ELF-1 (cell line): ENCODE measurements around the gene MAB21L4.

Experiments
- DNase-seq: peaks from one replicate; pipeline ENCODE4 v3.0.0-alpha.2; 2016; ENCODE audit warnings: low read depth, low spot score

MAB21L4 gene

DNA sequence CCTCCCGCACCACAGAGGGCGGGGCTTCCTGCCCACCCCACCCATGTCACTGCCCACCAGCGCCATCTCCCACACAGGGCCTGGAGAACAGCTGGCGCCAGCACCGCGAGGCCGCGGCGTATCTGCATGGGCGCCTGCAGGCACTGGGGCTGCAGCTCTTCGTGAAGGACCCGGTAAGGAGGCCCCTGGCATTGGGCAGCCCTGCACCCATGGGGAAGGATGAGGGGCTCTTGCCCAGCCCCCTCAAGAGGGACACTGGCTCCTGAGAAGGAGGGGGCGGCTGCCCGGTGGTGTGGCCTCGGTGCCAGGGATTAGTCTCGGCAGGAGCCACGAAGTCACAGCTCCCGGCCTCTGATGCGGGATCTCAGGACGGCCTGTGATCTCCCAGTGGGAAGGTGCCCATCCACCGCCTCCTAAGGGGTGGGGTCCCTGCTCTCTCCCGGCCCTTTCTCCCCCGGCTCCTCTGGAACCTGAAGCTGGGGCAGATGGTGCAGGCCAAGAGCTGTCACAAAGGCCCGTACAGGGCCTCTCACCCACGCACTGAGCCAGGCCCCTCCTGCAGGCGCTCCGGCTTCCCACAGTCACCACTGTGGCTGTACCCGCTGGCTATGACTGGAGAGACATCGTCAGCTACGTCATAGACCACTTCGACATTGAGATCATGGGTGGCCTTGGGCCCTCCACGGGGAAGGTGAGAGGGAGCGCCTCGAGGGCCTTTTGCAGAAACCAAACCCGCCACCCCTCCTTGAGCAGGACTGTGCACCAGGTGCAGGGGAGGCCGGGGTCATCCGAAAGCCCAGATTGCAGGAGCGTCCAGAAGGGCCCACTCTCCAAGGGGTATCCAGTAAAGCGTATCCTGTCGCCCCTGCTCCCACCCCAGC is 18.3 kb downstream of the MAB21L4 start:
- DNase-seq, result no peak

DNA sequence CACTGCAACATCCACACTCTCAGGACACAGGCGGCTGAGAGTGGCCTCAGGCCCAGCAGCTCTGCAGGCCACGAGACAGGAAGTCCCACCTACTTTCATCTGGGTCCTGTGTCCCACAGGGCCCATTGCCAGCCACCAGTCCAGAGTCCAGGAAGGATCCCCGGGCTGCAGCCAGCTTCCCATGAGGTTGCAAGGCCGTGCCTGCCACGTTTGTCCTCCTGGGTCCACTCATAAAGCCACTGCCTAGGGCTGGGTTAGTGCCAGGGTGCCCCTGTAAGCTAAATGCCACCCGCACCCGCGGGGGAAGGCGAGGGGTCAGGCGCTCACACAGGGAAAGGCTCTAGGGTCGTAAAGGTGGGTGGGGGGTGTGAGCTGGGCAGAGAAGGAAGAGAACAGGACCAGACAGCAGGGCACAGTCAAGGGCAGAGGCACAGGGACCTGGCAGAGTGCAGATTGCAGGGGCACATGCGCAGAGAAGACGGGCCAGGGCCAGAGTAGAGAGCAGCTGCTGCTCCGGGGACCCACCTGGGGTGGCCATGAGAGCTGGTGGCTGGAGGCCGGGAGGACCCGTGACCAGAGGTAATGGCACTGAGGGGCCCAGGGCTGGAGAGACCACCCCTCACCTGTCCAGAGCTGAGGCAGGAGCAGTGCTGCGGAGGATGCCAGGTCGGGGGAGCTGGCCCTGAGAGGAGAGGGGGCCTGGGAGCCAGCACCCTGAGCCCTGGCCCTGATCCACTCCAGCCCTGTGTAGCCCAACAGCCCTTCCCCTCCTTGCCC is 19.3 kb downstream of the MAB21L4 start:
- DNase-seq, result no peak

DNA sequence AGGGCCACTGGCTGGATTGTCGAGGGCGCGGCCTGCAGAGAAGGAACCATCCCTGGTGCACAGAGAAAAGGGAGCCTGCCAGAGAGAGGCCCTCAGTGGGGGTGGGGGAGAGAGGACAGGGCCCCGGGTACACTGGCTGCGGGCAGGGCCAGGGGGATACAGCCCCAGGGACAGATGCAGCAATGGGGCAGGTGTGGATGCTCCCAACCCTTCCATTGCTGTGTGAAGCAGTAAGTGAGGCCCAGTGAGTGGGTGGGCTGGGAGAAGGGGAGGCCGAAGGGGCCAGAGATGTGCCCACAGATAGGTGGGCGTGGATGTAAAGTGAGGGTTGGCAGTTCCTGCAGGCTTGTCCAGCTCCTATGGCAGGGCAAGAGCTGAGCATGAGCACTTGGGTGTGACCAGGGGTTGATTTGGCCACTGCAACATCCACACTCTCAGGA is 19.9 kb downstream of the MAB21L4 start:
- DNase-seq, result no peak

DNA sequence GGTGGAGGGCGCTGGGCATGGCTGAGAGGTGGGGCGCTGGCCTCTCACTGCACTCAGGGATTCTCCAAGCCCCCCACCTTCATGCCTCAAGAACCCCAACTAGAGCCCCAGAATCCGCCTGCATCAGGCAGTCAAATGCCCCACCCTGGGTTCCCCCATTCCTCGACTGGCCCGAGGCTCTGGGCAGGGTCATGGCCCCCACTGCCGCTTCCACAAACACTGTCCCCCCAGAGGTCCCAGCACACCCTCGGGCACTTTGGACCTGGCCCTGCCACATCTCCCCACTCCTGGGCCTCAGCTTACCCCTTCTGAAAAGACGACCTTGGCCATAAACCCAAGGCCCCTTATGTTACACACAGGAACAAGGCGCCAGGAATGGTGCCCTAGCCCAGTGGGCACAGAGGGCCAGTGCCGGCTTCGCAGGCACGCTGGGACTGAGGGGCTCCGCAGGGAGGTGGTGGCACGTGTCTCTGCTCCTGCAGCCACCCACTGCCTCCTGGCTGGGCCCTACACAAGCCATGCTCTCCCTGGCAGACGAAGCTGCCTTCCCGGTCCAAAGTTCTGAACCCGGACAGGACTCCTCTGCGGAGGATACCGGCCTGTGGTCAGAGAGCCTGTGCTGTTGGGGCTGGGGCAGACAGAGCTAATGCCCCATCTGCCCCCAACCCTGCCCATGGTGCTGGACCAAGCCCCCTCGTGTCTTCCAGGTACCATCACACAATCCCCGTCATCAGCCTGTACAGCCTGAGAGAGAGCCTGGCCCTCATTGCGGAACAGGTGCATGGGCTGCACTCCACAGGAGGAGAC is 20.5 kb downstream of the MAB21L4 start:
- no peak for DNase-seq

DNA sequence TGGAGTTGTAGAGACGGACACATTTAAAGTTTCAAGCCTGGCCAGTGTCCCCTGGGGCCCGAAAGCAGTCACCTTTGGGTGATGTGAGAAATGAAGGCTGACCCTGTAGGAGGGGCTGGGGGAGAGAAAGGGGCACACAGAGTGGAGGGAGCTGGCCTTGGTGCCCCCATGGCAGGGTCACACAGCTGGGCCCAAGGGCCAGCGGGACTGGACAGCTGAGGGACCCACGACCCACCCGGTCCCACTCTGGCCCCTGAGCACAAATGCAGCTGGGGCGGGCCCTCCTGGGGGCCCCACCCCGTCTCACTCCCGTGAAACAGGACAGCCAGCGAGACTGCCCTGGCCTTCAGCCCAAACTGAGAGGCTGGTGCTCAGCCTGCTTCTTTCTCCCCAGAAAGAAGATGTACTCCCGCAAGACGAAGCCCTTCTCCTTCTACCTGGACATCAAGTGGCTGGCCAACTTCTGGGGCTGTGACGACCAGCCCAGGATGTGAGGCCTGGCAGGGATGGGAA is 21.2 kb downstream of the MAB21L4 start:
- no peak for DNase-seq

DNA sequence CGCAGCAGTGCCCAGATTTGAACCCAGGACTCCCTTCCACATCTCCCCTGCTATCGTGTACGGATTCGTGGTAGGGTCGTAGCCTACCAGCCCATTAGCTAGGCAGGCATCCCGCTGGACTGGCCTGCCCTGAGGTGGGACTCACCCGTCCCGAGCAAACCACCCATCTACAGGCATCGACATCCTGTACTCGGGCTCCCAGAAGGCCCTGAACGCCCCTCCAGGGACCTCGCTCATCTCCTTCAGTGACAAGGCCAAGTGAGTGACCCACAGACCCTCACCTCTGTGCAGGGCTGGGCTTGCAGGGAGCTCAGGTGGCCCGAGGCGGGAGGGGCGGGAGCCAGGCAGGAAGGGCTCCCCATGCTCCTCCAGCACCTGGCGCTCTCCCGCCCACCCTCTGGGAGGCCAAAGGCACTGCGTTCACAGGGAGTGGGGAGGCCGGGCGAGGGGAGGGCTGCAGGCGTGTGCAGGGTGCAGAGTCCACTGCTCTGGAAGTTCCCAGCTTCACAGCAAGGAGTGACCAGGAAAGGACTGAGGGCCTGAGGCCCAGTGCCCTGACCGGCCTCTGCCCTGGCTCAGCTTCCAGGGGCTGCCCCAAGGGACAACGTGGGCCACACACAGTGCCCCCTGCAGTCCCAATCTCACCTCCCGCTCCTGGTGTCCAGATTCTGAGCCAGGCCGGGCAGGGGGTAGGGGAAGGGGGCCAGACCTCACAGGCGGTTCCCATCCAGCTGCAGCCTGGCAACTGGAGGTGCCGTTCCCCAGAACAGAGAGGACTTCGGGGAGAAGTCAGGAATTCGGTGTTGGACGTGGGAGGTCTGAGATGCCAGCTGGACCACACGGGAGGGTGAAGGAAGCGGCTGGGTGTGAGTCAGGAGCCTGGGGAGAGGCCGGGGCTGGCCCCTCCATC is 21.9 kb downstream of the MAB21L4 start:
- DNase-seq, result no peak

DNA sequence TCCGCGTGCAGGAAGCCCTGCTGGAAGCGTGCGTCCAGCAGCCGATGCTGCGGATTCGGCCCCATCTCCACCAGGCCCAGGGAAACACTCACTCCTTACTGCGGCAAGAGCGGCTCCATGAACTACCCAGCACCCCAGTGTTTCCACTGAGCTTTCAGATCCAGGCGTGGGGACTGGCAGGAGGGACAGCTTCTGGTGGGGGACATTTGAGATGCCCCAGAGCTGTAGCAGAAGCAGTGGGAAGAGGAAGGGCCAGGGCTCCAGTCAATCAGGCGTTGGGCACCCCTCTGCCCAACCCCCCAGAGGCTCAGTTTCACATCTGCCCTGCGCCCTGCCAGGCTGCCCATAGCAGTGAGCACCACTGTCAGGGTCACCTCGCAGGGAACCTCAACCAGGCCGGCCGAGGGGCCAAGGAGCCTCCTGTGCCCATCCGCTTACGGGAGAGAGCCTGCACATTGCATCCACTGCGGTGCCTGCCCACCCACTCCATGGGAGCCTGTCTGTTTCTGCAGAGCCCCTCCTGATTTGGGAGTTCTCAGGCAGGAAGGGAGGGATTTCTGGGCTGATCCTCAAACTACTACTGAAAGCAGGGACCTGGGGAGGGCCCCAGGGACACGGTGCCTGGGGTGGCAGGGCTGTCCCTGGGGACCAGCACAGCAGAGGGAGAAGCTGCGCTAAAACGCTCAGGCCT is 22.7 kb downstream of the MAB21L4 start:
- DNase-seq, result no peak

DNA sequence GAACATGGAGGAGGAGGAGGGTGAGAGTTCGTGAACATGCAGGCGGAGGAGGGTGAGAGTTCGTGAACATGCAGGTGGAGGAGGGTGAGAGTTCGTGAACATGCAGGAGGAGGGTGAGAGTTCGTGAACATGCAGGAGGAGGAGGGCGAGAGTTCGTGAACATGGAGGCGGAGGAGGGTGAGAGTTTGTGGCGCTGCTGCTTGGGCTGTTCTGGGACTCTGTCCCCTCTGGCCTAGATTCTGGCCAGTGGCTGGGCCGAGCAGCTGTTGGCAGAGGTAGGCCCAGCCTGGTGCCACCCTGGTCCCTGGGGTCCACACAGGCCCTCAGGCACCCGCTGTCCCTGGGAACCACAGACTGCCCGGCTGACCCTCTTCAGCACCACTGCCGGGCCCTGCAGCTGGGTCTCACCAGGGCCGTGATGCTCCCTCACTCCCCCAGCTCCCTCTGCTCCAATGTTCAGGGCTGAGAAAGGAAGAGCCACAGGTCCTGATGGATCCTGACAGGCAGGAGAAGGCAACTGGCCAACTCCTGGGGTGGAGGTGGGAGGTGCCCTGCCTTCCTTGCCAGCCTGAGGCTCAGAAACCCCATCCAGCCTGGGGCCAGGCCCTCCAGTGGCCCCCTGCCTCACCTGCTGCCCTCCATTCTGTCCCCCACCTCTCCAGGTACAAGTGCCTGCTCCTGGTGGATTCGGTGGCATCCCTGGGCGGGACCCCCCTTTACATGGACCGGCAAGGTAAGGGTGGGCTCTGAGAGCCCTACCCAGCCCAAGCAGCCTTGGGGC is 23.4 kb downstream of the MAB21L4 start:
- no peak for DNase-seq

DNA sequence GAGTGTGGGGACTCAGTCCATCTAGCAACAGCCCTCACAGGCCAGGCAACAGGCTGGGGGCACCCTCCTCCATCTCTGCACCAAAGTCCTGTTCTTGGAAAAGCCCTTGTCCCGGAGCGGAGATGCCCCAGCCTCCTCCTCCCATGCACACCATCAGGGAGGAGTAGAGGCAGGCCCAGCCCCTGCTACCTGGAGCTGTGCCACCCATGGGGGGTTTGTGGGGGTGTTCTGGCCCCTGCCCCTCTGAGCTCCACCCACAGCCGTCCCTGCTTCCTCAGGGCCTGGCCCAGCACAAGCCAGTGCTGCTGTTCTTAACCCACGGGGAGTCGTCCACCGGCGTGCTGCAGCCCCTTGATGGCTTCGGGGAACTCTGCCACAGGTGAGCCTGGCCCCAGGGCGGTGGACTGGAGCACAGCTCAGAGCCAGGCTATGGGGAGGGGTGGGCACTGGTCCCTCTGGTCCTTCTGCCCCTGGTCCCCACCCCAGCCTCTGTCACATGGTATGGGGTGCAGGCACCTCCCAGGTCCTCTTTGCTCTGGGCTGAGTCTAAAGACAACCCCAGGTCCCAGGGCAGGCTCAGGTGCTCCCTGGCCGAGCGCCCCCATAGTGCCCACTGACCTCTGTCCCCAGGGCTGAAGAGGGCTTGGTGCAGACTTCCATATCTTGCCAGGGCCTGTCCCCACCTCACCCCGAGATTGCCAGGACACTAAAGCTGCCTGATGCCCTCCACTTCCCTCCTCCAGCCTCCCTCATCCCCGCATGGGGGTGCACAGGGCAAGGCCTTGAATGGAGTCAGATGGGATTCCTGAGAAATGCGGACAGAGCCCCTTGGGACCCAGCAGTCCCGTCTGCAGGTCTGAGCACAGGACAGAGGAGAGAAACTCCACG is 24.6 kb downstream of the MAB21L4 start:
- no peak for DNase-seq

DNA sequence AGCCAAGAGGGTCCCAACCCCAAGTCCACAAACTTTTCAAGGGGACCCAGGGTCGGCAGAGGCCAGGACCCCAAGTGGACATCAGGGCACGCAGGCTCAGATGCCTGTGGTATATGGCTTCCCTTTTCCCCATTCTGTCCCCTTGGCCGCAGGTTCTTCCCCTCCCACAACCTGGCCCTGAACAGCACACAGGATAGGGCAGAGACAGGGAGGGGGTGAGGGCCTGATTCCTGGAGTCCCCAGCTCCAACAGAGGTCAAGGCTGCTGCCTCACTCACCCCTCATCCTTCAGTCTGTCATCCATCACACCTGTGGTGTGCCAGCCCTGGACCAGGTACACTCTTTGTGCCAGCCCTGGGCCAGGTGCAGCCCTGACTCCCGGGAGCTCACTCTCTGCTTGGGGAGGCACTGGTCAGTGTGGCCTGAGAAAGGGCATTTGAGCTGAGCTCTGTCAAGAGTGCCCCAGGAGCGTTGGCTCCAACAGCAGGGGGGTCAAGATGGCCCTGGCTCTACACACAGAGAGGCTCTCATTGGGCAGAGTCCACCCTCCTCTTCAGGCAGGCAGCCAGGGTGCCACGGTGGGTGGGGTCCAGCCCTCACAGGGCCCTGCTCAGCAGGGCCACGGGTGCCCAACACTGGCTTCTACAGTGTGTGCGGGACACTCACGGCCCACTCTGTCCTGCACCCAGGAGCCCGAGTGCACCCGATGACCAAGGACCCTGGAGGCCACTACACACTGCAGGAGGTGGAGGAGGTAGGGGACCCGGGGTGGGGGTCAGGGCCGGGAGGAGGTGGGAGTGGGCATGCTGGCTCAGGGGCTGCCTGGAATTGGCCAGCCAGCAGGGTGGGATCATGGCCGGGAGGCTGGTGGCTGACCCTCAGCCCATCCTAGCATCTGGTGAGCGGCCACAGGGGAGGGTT is 25.7 kb downstream of the MAB21L4 start:
- DNase-seq, result no peak

DNA sequence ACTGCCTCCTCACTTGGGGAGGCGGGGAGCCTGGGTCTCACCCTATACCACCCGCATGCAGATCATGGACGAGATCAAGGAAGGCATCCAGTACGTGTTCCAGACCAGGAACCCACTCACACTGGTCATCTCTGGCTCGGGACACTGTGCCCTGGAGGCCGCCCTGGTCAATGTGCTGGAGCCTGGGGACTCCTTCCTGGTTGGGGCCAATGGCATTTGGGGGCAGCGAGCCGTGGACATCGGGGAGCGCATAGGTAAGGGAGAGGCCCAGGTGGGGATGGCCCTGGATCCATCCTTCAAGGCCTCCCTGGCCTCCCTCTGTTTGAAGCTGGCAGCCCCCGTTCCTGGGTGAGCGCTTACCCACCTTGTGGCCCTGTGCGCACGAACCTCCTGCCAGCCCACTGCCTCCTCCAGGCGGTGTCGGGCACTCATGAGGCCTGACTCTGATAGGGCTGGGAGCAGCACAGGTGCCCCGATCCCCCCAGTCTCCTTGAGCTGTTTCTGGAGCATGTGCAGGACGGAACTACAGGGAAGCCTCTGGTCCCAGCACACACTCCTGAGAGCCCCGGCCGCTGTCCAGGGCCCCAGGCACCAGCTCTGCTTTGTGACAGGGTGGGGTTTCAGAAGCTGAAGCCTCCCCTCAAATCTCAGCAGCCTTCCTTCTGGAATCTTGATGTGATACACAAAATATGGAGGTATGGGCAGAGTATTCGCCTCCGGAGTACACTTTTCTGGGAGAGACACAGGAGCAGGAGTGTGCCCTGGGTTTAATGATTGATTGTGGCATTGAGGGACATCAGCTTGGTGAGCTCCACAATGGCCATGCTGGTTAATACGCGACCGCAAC is 26.6 kb downstream of the MAB21L4 start:
- no peak for DNase-seq

DNA sequence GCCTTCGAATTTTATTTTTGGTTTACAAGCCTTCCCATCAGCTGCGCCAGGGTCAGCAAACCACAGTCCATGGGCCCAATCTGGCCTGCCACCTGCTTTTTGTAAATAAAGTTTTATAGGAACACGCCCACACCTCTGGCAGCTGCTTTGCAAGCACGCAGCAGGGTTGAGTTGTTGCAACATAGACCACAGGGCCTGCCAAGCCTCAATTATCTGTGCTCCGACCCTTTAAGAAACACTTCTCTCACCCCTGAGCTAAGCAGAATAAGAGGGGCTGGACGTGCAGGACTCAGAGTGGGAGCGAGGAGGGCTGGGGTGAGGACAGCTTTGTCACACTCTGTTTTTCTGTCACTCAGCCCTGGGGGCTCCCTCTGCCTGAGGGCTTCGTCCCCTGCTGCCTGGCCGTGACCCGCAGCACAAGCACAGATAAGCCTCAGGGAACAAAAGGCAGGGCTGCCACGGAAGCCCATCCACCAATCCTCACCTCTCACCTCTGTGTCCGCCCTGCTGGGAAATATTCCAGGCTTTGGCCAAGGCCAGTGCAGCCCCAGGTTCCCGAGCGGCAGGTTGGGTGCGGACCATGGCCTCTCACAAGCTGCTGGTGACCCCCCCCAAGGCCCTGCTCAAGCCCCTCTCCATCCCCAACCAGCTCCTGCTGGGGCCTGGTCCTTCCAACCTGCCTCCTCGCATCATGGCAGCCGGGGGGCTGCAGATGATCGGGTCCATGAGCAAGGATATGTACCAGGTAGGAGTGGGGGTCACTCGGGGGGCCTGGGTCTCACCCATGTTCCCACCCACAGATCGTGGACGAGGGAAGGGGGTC is 27.5 kb downstream of the MAB21L4 start, which contains the start of gene AGXT:
TSS of gene AGXT (plus strand) at position 539 of the 823 bp plus-strand sequence. CDS start at position 581, 42 bp downstream.
- DNase-seq, result peak; percentile 19

DNA sequence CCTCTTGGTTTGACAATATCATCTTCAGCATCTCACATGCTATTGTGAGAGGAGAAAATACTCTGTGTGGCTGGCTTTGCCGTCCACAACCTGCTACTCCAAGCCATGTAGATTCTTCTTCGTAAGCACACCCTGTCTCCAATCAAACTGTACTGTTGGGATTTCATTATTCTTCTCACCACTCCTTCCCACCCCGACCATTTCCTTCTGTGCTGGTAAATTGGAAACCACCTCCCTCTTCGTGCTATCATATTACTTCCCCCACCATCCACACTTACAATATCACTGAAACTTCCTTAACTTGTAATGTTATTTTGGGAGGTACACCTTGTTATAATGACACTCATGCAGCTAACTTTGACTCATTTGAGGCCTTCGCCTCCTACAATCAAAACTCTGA is 30.6 kb downstream of the MAB21L4 start:
- no peak for DNase-seq

DNA sequence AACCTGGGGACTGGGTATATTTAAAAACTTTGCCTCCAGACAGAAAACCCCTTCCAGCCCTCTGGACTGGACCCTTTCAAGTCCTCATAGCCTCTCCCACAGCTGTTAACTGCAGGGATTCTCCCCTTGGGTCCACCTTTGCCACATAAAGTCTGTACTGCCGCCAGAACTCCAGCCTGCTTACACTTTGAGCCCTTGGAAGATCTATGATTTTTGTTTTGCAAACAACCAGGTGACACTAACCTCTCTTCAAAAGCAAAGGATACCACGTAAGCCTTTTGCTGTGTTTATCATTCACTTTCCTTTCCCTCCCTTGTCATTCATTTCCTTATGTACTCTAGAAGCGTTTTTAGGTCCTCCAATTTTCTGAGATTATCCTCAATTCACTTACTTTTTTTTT is 31.5 kb downstream of the MAB21L4 start:
- no peak for DNase-seq

DNA sequence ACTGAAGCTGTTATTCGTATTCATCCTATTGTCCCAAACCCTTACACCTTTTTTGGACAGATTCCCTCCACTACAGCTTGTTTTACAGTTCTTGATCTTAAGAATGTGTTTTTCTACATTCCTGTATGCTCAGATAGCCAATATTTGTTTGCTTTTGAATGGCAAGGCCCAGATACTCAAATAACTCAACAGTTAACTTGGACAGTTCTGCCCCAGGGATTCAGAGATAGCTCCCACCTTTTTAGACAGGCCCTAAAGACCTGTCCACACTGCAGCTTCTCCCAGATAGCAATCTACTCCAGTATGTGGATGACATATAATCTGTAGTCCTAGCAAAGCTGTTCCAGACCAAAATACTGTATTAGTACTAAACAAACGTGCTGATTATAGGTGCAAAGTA is 34.4 kb downstream of the MAB21L4 start:
- no peak for DNase-seq
